ENCODE measurements around the gene TSGA10.
A peak's percentile ranks its signal among the peaks of the same experiment; 100 is the strongest.

The TSGA10 gene

DNA sequence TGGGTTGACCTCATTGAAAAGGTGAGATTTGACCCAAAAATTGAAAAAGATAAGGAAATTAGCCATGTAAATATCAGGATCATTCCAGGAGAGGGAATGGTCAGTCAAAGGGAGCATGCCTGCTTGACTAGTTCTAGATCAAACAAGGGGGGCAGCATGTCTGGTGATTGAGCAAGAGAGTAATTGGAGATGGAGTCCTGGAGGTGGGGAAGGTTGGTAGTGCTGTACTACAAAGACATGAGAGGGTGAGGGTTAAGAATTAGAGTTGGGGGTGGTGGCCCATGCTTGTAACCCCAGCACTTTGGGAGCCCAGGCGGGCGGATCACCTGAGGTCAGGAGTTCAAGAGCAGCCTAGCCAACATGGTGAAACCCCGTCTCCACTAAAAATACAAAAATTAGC is 28.3 kb upstream of the TSGA10 start:
- Histone ChIP-seq H3K27ac (ENCODE audit: low read length) (no peak overlapping the region), H3K27me3 (ENCODE audit: control insufficient read depth in 1 of 2, insufficient read depth in 2 of 2, low read length in 2 of 2) (no peaks in the 10 kb centered on the region), H3K4me3 (ENCODE audit: low read length in 2 of 2) (no peak overlapping the region), H3K9ac (ENCODE audit: low read length in 2 of 2) (no peak overlapping the region), H3K9me3 (ENCODE audit: control insufficient read depth in 2 of 2, low read length in 2 of 2) (no peaks in the 10 kb centered on the region), H3K4me1 (ENCODE audit: control insufficient read depth, insufficient read depth, low read length) (peaks cover 22% of the 10 kb centered on the region), H3K36me3 (ENCODE audit: control insufficient read depth in 2 of 2, insufficient read depth in 2 of 2, low read length in 2 of 2) (peaks cover 0 to 5% of the 10 kb centered on the region in 2 donors)

DNA sequence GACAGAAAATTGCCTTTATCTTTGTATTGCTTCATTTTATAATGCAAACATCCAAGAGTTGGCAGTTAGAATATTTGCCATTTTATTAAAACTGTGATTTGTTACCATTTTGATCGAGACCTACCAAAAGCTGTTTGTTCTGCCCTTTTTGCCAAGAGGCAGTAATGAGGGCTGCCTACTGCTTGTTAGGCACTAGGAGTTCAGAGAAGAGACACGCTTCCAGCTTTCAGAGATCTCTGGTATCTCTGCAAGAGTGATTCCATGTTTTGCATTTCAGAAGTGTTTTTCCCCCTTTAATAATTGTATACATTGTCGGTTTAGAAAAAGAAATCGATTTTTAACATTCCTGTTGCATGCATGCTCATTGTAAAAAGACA is 26.9 kb upstream of the TSGA10 start:
- Histone ChIP-seq H3K9ac (ENCODE audit: low read length in 2 of 2) (peak overlapping the region; percentile 85 to 94), H3K4me1 (ENCODE audit: control insufficient read depth, insufficient read depth, low read length) (peaks cover 22% of the 10 kb centered on the region), H3K27me3 (ENCODE audit: control insufficient read depth in 1 of 2, insufficient read depth in 2 of 2, low read length in 2 of 2) (no peaks in the 10 kb centered on the region), H3K9me3 (ENCODE audit: control insufficient read depth in 2 of 2, low read length in 2 of 2) (no peaks in the 10 kb centered on the region), H3K36me3 (ENCODE audit: control insufficient read depth in 2 of 2, insufficient read depth in 2 of 2, low read length in 2 of 2) (no peaks in the 10 kb centered on the region), H3K27ac (ENCODE audit: low read length) (peak overlapping the region; percentile 71), H3K4me3 (ENCODE audit: low read length in 2 of 2) (peak overlapping the region; percentile 99 to 100)

DNA sequence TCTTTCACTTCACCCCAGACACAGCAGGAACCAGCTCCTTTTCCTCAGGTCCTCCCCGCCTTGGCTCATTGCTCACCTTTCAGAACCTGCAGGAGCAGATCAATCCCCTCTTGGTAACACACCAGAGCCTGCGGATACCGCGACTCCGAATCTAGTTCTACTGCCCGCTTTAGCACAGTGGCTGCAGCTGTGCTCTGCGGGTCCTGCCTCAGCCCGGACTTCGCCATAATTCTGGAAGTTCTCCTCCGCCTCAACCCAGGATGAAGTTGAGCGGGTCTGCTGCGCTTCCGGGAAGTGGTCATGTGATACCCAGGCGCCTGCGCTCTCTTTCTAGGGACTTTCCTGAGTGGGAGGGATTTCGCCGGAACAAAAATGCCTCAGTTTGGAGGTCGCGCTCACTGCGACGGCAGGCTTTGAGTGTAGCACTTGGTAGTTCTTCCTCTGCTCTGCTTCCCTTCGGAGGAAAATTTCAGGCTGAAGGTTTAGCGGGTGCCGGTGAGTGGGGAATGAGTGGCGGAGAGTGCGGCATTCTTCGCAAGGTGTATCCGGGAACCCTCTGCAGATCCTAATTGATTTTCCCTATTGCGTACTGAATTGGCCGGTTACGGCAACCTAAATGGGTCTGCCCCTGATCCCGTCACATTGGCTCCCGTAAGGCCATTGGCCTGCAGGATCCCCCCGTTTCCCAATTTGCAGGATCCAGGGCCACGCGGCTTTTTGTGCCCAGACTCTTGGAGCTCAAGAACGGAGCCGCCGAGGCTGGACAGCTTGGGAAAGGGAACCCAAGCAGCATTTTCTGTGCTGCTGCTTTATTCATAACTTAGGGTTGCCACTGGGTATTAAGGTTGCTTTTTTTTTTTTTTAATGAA is 26.2 kb upstream of the TSGA10 start, which contains the start of the genes MITD1 and MRPL30:
Gene MITD1, minus strand, starts transcription at position 304 of the 869 bp plus-strand sequence. Its CDS starts 77 bp downstream, at position 227.
Gene MRPL30, plus strand, starts transcription at position 430 of the 869 bp plus-strand sequence. CDS start 5,020 bp downstream, outside the sequence.
- Histone ChIP-seq H3K4me1 (ENCODE audit: control insufficient read depth, insufficient read depth, low read length) (peaks cover 22% of the 10 kb centered on the region), H3K9ac (ENCODE audit: low read length in 2 of 2) (peak within 1 kb of the TSS; percentile 85 to 94), H3K27ac (ENCODE audit: low read length) (peak within 1 kb of the TSS; percentile 71), H3K9me3 (ENCODE audit: control insufficient read depth in 2 of 2, low read length in 2 of 2) (no peaks in the 10 kb centered on the region), H3K4me3 (ENCODE audit: low read length in 2 of 2) (peak within 1 kb of the TSS; percentile 99 to 100), H3K27me3 (ENCODE audit: control insufficient read depth in 1 of 2, insufficient read depth in 2 of 2, low read length in 2 of 2) (no peaks in the 10 kb centered on the region), H3K36me3 (ENCODE audit: control insufficient read depth in 2 of 2, insufficient read depth in 2 of 2, low read length in 2 of 2) (no peaks in the 10 kb centered on the region)

DNA sequence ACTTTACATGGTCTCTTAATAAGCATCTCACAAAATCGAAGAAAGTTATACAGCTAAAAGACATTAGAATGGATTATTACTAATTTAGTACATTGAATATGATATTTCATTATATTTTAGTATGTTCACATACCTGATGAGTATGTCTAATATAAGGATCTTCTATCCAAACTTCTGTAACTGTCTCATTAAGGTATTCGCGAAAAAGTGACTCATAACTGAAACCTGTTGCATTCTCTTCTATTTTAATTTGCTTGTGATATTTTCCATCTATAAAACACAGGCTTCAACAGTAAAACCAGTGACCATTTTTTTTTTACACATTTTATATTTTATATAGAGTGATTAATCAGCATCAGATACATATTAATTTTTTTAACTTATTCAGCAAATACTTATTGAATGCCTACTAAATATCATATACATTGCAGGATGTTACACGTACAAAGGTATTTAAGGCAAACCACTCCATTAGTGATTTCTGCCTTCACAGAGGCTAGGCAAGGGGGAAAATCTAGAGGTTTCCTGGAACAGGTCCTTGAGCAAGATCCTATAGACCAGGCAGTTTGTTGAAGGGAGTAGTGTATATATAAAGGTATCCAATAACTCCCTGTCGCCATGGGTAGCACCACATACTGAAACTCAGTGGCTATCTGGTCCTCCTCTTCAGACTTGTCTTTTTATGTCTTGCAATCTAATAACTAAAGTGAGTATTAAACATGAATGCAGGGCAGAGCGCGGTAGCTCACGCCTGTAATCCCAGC is 16.8 kb upstream of the TSGA10 start:
- no peak overlapping the region for H3K4me3 ChIP-seq (ENCODE audit: low read length in 2 of 2)
- H3K9me3 ChIP-seq (ENCODE audit: control insufficient read depth in 2 of 2, low read length in 2 of 2) = no peaks in the 10 kb centered on the region
- H3K4me1 ChIP-seq (ENCODE audit: control insufficient read depth, insufficient read depth, low read length) = no peaks in the 10 kb centered on the region
- no peak overlapping the region for H3K27ac ChIP-seq (ENCODE audit: low read length)
- H3K27me3 ChIP-seq (ENCODE audit: control insufficient read depth in 1 of 2, insufficient read depth in 2 of 2, low read length in 2 of 2) = no peaks in the 10 kb centered on the region
- H3K36me3 ChIP-seq (ENCODE audit: control insufficient read depth in 2 of 2, insufficient read depth in 2 of 2, low read length in 2 of 2) = peaks cover 7 to 22% of the 10 kb centered on the region in 2 donors
- no peak overlapping the region for H3K9ac ChIP-seq (ENCODE audit: low read length in 2 of 2)

DNA sequence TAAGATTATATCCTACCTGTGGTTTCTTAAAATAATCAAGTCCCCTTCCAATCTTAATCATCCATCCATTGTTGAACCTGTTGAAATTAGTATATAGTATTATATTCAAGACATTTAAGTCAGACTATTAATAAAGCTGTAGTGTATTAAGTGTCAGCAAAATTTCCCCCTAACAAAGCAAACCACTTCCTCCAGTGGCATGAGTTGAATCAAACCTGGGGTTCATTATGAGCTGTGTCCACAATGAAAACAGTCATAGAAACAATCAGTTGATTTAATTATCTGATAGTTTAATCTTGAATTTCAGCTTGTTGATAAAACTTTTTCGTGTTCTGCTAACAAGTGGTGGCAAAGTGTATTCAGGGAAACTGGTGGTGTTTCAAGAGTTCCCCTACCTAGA is 14.8 kb upstream of the TSGA10 start:
- H3K9ac ChIP-seq (ENCODE audit: low read length in 2 of 2) = no peak overlapping the region
- H3K4me3 ChIP-seq (ENCODE audit: low read length in 2 of 2) = no peak overlapping the region
- H3K27ac ChIP-seq (ENCODE audit: low read length) = no peak overlapping the region
- no peaks in the 10 kb centered on the region for H3K27me3 ChIP-seq (ENCODE audit: control insufficient read depth in 1 of 2, insufficient read depth in 2 of 2, low read length in 2 of 2)
- no peaks in the 10 kb centered on the region for H3K9me3 ChIP-seq (ENCODE audit: control insufficient read depth in 2 of 2, low read length in 2 of 2)
- no peaks in the 10 kb centered on the region for H3K4me1 ChIP-seq (ENCODE audit: control insufficient read depth, insufficient read depth, low read length)
- H3K36me3 ChIP-seq (ENCODE audit: control insufficient read depth in 2 of 2, insufficient read depth in 2 of 2, low read length in 2 of 2) = peaks cover 7 to 22% of the 10 kb centered on the region in 2 donors

DNA sequence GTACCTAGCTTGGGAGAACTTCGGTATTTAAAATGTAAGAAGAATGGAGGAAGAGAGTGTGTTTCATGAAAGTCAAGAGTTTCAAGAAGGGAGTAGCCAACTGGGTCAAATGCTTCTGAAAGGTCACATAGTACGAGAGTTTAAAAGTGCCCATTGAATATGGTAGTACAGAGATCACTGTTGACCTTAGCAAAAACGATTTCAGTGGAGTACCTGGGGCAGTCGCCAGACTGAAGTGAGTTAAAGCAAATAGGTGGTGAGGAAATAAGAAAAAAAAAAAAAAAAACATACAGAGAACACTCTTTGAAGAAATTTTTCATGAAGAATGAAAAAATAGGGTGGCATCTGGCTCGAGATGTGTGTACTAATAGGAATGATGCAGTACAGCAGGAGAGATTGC is 11.5 kb upstream of the TSGA10 start:
- Histone ChIP-seq H3K36me3 (ENCODE audit: control insufficient read depth in 2 of 2, insufficient read depth in 2 of 2, low read length in 2 of 2) (peaks cover 7 to 31% of the 10 kb centered on the region in 2 donors), H3K27ac (ENCODE audit: low read length) (no peak overlapping the region), H3K27me3 (ENCODE audit: control insufficient read depth in 1 of 2, insufficient read depth in 2 of 2, low read length in 2 of 2) (no peaks in the 10 kb centered on the region), H3K4me1 (ENCODE audit: control insufficient read depth, insufficient read depth, low read length) (no peaks in the 10 kb centered on the region), H3K9ac (ENCODE audit: low read length in 2 of 2) (no peak overlapping the region), H3K4me3 (ENCODE audit: low read length in 2 of 2) (no peak overlapping the region), H3K9me3 (ENCODE audit: control insufficient read depth in 2 of 2, low read length in 2 of 2) (no peaks in the 10 kb centered on the region)

DNA sequence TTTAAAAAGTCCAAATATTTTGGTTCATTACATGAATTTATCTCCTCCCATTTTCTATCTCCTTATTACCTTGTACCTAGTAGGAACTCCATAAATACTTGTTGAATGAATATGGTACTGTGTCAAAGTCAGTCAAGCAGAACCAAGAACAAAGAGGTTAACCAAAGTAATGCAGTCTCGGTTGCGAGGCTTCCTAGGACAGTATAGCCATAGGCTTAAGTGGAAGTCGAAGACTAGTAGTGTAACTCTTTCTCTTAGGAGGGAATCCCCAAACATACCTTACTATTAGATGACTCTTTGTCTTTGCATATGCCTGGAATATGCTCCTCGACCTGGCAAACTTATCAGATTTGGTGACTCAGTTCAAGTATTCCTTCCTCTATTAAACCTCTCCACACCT is 4.9 kb upstream of the TSGA10 start:
- H3K36me3 ChIP-seq (ENCODE audit: control insufficient read depth in 2 of 2, insufficient read depth in 2 of 2, low read length in 2 of 2) = peaks cover 2 to 14% of the 10 kb centered on the region in 2 donors
- no peak overlapping the region for H3K27ac ChIP-seq (ENCODE audit: low read length)
- H3K27me3 ChIP-seq (ENCODE audit: control insufficient read depth in 1 of 2, insufficient read depth in 2 of 2, low read length in 2 of 2) = no peaks in the 10 kb centered on the region
- no peak overlapping the region for H3K9ac ChIP-seq (ENCODE audit: low read length in 2 of 2)
- H3K9me3 ChIP-seq (ENCODE audit: control insufficient read depth in 2 of 2, low read length in 2 of 2) = no peaks in the 10 kb centered on the region
- peaks cover 4% of the 10 kb centered on the region for H3K4me1 ChIP-seq (ENCODE audit: control insufficient read depth, insufficient read depth, low read length)
- no peak overlapping the region for H3K4me3 ChIP-seq (ENCODE audit: low read length in 2 of 2)

DNA sequence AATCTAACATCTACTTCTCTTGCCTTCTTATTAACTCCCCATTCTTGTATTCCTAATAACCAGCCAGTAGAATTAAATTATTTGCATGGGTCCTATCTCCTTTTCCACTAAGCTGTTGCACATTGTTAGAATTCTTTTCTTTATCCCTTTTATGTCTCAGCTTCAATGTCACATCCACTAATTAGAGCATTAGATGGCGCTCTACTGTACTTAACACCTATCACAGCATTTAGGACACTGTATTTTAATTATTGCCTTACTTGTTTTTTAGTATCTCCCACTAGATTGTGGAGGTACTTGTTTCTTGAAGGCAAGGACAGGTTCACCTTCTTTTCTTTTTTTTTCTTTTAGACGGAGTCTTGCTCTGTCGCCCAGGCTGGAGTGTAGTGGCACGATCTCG is 3.9 kb upstream of the TSGA10 start:
- no peaks in the 10 kb centered on the region for H3K27me3 ChIP-seq (ENCODE audit: control insufficient read depth in 1 of 2, insufficient read depth in 2 of 2, low read length in 2 of 2)
- H3K36me3 ChIP-seq (ENCODE audit: control insufficient read depth in 2 of 2, insufficient read depth in 2 of 2, low read length in 2 of 2) = peaks cover 2 to 14% of the 10 kb centered on the region in 2 donors
- H3K4me1 ChIP-seq (ENCODE audit: control insufficient read depth, insufficient read depth, low read length) = peaks cover 11% of the 10 kb centered on the region
- no peaks in the 10 kb centered on the region for H3K9me3 ChIP-seq (ENCODE audit: control insufficient read depth in 2 of 2, low read length in 2 of 2)
- no peak overlapping the region for H3K9ac ChIP-seq (ENCODE audit: low read length in 2 of 2)
- H3K27ac ChIP-seq (ENCODE audit: low read length) = no peak overlapping the region
- H3K4me3 ChIP-seq (ENCODE audit: low read length in 2 of 2) = no peak overlapping the region

DNA sequence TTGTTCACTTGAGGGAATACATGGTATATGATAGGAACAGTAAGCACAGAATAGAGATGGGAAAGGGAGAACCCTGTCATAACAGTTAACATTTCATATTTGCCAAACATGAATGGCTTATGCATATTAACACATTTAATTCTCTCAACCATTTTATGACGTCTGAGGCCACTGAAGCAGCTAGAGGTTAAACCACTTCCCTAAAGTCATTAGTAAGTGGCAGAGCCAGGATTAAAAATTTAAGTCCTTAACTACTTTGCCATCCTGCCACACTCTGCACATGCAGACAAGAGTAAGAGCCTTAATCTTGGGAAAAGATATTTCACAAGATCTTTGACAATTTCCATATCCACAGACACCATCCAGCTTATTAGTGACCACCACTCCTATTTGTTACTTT is 2.1 kb upstream of the TSGA10 start:
- Histone ChIP-seq H3K4me1 (ENCODE audit: control insufficient read depth, insufficient read depth, low read length) (peaks cover 11% of the 10 kb centered on the region), H3K27me3 (ENCODE audit: control insufficient read depth in 1 of 2, insufficient read depth in 2 of 2, low read length in 2 of 2) (no peaks in the 10 kb centered on the region), H3K4me3 (ENCODE audit: low read length in 2 of 2) (no peak overlapping the region), H3K27ac (ENCODE audit: low read length) (no peak overlapping the region), H3K9me3 (ENCODE audit: control insufficient read depth in 2 of 2, low read length in 2 of 2) (no peaks in the 10 kb centered on the region), H3K36me3 (ENCODE audit: control insufficient read depth in 2 of 2, insufficient read depth in 2 of 2, low read length in 2 of 2) (peaks cover 2 to 6% of the 10 kb centered on the region in 2 donors), H3K9ac (ENCODE audit: low read length in 2 of 2) (no peak overlapping the region)

DNA sequence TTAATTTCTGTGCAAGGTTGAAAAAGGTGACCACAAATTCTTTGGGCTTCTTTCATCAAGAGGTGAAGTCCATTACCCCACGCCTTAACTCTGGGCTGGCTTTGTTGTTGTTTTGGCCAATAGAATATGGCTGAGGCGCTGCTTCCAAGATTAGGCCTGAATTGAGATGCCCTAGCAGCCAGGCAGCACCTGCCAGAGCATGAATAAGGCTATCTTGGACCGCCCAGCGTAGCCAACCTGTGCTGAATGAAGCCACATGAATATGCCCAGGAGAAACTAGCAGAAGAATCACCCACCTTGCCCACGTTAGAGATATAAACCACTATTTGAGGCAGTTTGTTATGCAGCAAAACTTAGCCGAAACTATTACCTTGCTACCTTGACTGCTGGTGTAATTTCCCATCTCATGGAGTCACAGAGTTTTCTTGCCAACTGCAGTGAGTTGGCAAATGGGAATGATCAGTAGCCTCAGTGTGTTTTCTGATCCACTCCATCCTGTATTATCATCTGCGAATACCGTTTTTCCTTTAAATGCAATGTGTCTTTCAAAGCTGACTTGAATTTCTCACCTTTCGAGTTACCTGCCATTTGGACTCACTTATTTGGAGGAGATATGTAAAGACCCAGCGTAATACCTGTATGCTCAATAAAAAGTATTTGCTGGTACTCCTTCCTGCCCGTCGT is 679 bp downstream of the TSGA10 start:
- Histone ChIP-seq H3K4me1 (ENCODE audit: control insufficient read depth, insufficient read depth, low read length) (peaks cover 11% of the 10 kb centered on the region), H3K36me3 (ENCODE audit: control insufficient read depth in 2 of 2, insufficient read depth in 2 of 2, low read length in 2 of 2) (peaks cover 0 to 2% of the 10 kb centered on the region in 2 donors), H3K27ac (ENCODE audit: low read length) (peak overlapping the region; percentile 87), H3K9ac (ENCODE audit: low read length in 2 of 2) (peak overlapping the region; percentile 83 to 91), H3K27me3 (ENCODE audit: control insufficient read depth in 1 of 2, insufficient read depth in 2 of 2, low read length in 2 of 2) (no peaks in the 10 kb centered on the region), H3K9me3 (ENCODE audit: control insufficient read depth in 2 of 2, low read length in 2 of 2) (no peaks in the 10 kb centered on the region), H3K4me3 (ENCODE audit: low read length in 2 of 2) (peak overlapping the region; percentile 87 to 97)

Measured in stomach smooth muscle (tissue), 2 donors.